Activated naive CD4-positive, alpha-beta T cell treated with anti-CD3 and anti-CD28 coated beads, Interleukin-2, amount 50 U/mL, for 72 hours (primary cell): Measurements from ENCODE around the gene CRYL1. TPM values are rescaled to one million over a fixed set of nuclear protein-coding genes. Genes with fewer than 3 reads are reported as not detected.
A peak's percentile ranks its signal among the peaks of the same experiment; 100 is the strongest.

ENCODE experiments used
- ATAC-seq, 2 donors: fragments of 150-1000 bp; cut with Tn5 transposase; 2 replicates each; pipeline ENCODE4 v1.10.0; 2021; ENCODE audit warnings: mild to moderate bottlenecking in 2 of 2, moderate library complexity in 2 of 2
- DNase-seq, 2 donors: peaks; one replicate each; pipeline ENCODE4 v3.0.0; 2021 to 2022; ENCODE audit warnings: low spot score in 2 of 2
- H3K27ac Mint-ChIP-seq, 2 donors: one replicate each; pipeline ENCODE4 v1.8.0; 2022; ENCODE audit warnings: mild to moderate bottlenecking in 2 of 2, mixed read lengths in 2 of 2
- H3K36me3 Mint-ChIP-seq, 2 donors: one replicate each; pipeline ENCODE4 v1.8.0; 2022; ENCODE audit warnings: mixed read lengths in 2 of 2
- H3K9me3 Mint-ChIP-seq, 2 donors: one replicate each; pipeline ENCODE4 v1.8.0; 2022; ENCODE audit warnings: mixed read lengths in 2 of 2
- total RNA-seq, 2 donors: library from RNA; stranded (reverse); gene quantifications; one replicate each; pipeline ENCODE4 v1.2.3, GENCODE V29; 2022

CRYL1 gene
- total RNA-seq, 2 donors from 2014 or later: 9.0 to 10.1 TPM

DNA sequence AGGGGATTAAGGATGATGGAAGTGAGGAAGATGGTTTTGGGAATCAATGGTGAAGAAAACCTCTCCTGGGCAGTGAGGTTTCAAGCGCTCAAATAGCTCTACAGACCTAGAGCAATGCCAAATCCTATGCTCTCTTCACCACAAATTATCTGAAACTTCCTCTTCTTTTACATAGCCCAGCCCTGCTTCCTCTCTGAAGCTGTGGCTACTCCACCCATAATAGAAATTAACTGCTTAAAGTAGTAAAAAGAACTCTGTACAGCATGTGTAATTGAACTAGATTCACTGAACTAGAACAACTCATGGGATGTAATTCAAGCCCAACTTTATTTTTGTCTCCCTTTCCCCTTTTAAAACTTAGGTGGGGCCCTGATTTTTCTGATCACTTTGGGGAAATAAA is 20.9 kb upstream of the CRYL1 start:
- H3K9me3 Mint-ChIP-seq: no peaks in the 10 kb centered on the region
- no peak for DNase-seq
- no peak for ATAC-seq
- no peaks in the 10 kb centered on the region for H3K36me3 Mint-ChIP-seq
- no peak overlapping the region for H3K27ac Mint-ChIP-seq

DNA sequence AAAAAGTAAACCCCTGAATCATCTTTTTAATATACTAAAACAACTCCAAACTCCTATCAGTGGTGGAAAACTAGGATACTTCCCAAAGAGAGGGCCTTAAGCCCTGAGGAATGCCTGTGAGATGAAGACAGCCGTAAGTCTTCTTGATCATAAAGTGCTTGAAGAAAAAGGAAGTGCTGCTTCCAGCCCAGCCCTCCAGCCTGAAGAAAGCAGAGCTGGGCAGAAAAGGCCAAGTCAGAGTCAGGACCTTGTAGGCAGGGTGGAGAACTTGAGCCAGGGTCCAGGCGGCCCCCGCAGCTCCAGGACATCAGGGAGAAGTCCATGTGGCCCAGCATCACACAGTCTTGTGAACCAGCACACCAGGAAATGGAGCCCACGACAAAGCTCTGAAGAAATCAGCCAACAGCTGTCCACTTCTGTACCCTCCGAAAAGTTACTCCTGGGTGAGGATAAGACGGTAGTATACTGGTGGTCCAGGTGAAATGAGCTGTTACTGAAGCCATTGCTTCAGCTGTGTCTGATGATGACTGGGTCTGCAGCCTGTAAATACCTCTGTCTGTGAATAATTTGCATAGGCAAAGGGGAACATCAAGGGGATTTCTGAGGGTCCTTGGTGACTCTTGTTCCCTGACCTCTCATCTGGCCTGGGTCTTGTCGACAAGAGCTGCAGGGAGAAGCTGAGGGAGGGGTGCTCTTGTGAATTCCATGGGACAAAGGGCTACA is 18.7 kb upstream of the CRYL1 start:
- DNase-seq: no peak
- ATAC-seq: no peak
- Mint-ChIP-seq H3K9me3 (no peaks in the 10 kb centered on the region), H3K36me3 (no peaks in the 10 kb centered on the region), H3K27ac (no peak overlapping the region)

DNA sequence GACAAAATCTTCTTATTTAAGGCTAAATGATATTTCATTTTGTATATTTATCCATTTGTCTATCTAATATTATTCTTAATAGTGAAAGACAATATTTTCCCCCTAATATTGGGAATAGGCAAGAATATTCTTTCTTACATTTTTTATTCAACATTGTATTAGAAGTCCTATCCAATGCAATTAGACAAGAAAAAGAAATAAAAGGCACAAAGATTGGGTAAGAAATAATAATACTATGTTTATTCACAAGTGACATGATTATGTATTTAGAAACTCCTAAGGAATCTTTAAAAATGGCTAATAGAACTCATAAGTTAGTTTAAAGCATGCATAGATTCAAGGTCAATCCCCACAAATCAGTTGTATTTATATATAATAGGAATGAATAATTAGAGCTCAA is 11.3 kb upstream of the CRYL1 start:
- Mint-ChIP-seq H3K27ac (no peak overlapping the region), H3K9me3 (peaks cover 3 to 10% of the 10 kb centered on the region in 2 donors), H3K36me3 (peaks cover 0 to 5% of the 10 kb centered on the region in 2 donors)
- no peak for ATAC-seq
- no peak for DNase-seq

DNA sequence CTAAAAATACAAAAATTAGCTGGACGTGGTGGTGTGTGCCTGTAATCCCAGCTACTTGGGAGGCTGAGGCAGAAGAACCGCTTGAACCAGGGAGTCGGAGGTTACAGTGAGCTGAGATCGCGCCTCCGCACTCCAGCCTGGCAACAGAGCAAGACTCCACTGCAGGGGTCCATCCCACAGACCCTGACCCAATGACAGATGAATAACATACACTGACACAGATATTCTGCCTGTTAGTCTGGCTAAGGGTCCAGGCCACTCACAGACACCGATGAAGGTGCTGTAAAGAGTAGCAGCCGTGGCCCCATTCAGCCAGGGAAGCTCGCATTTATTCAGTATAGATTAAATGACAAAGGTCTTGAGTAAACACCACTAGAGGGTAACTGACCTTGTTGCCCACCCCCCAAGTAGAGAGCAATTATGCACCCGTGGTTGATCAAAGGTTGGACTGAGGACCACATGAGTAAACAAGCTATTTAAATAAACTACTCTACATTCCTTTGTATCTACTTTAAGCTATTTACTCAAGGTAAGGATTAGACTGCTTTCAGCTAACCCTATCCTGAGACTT is 8.5 kb upstream of the CRYL1 start:
- ATAC-seq (no peak), DNase-seq (no peak)
- Mint-ChIP-seq H3K36me3 (peaks cover 0 to 5% of the 10 kb centered on the region in 2 donors), H3K9me3 (peaks cover 3 to 10% of the 10 kb centered on the region in 2 donors), H3K27ac (no peak overlapping the region)

DNA sequence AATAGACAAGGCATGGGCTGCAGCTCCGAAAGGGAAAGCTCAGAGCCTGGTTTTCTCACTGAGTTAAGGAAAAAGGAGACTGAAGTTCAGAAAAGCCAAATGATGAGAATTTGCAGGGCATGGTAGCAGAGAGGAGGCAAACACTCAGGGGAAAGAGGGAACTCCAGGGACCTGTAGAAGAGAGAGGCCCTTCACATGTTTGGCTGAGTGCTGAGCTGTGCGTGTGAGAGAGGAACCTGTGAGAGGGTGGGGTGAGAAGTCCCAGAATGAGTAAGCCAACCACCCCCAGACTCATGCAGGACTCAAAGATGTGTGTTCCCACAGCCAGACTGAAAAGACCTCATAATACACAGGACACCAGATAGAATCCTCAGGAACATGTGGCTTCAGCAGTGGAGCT is 2.8 kb upstream of the CRYL1 start:
- Mint-ChIP-seq H3K27ac (no peak overlapping the region), H3K9me3 (no peaks in the 10 kb centered on the region), H3K36me3 (no peaks in the 10 kb centered on the region)
- peak in 1 of 2 donors; percentile 15 for DNase-seq
- ATAC-seq: peak; percentile 18 to 51

DNA sequence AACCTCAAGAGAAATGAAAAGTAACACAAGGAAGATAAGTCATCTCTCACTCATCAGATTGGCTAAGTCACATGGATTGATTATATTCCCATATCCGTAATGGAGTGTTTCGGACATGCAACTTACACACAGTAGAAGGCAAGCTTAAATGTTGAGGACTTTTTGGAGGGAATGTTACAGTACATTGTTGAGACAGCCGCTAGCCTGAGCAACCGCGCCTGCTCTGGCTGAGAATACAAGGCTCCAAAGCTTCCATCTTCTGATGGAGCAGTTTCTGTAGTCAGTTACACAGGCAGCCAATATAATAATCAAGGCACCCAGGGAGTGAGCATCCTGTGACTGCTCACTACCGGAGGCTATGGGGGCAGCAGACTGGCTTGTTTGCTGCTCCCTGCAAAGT is 1.0 kb upstream of the CRYL1 start:
- ATAC-seq: no peak
- peak overlapping the region in 1 of 2 donors; percentile 79 for H3K27ac Mint-ChIP-seq

DNA sequence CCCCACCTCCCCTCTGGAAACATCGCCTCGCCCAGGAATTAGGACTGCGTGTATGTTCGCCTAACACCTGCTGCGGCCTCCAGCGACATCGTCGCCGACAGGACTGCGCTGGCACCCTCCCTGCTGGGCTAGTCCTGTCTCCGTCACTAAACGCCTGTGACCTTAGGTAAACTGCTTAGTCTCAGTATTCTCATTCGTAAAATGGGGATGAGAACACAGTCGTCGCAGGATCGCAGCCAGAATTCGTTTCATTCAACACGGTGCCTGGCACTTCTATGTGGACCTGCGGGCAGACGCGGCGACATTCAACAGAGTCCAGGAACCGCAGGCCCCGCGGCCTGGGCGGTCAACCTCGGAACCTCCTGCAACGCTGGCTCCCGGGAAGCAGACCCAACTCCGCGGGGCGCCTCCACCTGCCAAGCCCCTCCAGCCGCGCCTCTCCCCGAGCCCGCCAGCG is 485 bp downstream of the CRYL1 start:
- peak overlapping the region in 1 of 2 donors; percentile 79 for H3K27ac Mint-ChIP-seq
- ATAC-seq (peak; percentile 15 to 21), DNase-seq (peak; percentile 33 to 56)
- no peaks in the 10 kb centered on the region for H3K36me3 Mint-ChIP-seq
- no peaks in the 10 kb centered on the region for H3K9me3 Mint-ChIP-seq

More for the DNA sequence above, 1.0 kb upstream of the CRYL1 start:
- Mint-ChIP-seq H3K36me3 (no peaks in the 10 kb centered on the region), H3K9me3 (no peaks in the 10 kb centered on the region)
- no peak for DNase-seq

DNA sequence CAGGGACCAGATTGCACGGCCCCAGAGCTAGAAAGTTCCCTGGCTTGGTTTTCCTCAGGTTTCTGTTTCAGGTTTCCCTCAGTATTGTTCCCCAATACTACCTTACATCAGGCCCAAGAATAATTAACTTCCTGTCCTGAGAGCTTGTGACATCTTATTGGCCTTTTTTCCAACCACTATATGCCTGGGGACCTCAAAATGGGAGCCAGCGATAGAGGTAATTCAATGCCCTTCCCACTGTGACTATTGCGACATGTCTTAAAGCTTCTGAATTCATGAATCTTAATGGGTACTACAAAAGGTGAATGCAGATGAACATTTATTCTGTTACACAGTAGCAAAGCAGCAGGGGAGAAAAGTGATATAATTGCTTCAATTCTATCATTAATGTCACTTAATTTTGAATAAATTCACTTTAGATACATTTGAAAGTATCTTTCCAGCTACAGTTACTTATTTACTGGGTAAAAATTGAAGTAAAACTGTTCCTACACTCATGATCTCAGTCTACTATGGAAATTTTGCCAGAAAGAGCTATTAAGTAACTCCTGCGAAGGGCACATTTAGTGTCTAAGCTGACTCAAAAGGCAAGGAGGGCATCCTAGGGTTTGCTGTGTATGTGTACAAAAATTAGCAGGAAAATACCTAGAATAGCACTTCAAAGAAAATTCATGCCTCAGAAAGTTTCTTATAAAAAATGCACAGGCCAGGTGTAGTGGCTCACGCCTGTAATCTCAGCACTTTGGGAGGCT is 4.1 kb downstream of the CRYL1 start:
- H3K36me3 Mint-ChIP-seq: peaks cover 0 to 9% of the 10 kb centered on the region in 2 donors
- peaks cover 0 to 10% of the 10 kb centered on the region in 2 donors for H3K9me3 Mint-ChIP-seq
- DNase-seq (no peak), ATAC-seq (no peak)
- no peak overlapping the region for H3K27ac Mint-ChIP-seq

DNA sequence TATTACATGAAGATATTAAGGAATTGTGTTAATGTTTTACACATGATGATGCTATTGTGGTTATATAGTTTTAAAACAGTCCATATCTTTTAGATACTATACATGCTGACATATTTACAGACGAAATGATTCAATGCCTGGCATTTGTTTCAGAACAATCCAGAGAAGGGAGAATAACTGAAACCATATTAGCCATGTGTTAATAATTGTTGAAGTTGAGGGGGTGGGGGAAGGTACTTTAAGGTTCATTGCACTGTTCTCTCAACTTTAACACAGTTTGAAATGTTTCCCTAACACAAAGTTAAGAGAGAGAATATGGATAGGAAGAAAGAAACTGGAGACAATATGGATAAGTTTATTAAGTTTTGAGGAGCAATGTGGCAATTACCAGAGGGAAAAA is 5.8 kb downstream of the CRYL1 start:
- DNase-seq (no peak), ATAC-seq (no peak)
- H3K27ac Mint-ChIP-seq: no peak overlapping the region
- H3K36me3 Mint-ChIP-seq: peaks cover 0 to 9% of the 10 kb centered on the region in 2 donors
- H3K9me3 Mint-ChIP-seq: peaks cover 0 to 10% of the 10 kb centered on the region in 2 donors

DNA sequence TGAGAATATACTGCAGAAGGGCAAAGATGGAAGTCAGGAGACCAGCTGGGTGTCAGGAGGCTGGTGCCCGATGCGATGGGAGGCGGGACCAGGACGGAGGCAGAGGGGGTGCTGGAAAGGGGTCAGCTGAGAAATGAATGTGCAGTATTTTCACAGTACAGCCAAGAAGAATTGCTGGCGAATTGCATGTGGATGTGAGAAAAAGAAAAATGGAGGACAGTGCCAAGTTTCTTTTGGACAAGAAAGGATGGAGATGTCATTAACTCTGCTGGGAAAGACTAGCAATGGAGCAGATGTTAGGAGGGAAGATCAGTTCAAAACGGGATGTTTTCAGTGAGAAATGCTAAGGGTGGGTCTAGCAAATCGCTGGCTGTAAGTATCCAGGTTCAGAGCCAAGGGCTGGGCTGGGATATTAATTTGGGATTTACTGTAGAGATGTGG is 7.0 kb downstream of the CRYL1 start:
- Mint-ChIP-seq H3K36me3 (peaks cover 0 to 9% of the 10 kb centered on the region in 2 donors), H3K27ac (peak overlapping the region; percentile 12 to 53), H3K9me3 (peaks cover 0 to 10% of the 10 kb centered on the region in 2 donors)
- no peak for ATAC-seq
- no peak for DNase-seq

DNA sequence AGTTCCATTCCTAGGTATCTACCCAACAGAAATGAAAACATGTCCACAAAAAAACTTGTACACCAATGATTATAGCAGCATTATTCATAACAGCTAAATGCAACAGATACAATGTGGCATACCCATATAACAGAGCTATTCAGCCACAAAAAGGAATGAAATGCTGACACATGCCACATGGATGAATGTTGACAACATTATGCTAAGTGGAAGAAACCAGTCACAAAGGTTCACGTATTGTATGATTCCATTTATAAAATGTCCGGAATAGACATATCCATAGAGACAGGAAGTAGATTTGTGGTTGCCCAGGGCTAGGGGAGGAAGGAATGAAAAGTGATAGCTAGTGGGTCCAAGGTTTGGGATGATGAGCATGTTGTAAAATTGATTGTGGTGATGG is 10.8 kb downstream of the CRYL1 start:
- H3K27ac Mint-ChIP-seq: no peak overlapping the region

DNA sequence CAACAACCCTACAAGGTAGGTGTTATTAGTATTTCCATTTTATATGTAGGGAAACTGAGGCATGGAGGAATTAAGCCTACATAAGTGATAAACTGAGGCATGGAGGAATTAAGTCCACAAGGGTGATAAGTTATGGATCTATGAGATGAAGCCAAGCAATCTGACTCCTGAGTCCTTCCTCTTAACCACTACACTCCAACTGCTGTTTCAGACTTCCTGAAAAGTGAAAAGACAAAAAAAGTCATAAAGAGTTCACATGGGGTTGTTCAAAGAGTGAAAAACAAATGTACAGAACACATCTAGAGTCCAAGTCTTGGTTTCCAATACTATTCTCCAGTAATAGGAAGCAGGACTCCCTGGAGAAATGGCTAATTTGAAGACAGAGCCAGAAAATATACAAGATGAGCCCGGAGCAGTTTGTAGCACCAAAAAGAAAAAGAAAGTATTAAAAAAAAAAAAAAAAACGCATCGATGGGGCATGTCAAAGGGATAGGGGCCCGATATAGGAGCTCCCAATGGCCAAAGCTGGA is 12.1 kb downstream of the CRYL1 start:
- peaks cover 0 to 2% of the 10 kb centered on the region in 2 donors for H3K9me3 Mint-ChIP-seq
- H3K27ac Mint-ChIP-seq: peak overlapping the region in 1 of 2 donors; percentile 26
- DNase-seq (no peak), ATAC-seq (no peak)
- H3K36me3 Mint-ChIP-seq: peaks cover 0 to 2% of the 10 kb centered on the region in 2 donors

More for the DNA sequence above, 10.8 kb downstream of the CRYL1 start:
- H3K9me3 Mint-ChIP-seq: peaks cover 0 to 10% of the 10 kb centered on the region in 2 donors
- ATAC-seq (no peak), DNase-seq (no peak)
- peaks cover 0 to 9% of the 10 kb centered on the region in 2 donors for H3K36me3 Mint-ChIP-seq

DNA sequence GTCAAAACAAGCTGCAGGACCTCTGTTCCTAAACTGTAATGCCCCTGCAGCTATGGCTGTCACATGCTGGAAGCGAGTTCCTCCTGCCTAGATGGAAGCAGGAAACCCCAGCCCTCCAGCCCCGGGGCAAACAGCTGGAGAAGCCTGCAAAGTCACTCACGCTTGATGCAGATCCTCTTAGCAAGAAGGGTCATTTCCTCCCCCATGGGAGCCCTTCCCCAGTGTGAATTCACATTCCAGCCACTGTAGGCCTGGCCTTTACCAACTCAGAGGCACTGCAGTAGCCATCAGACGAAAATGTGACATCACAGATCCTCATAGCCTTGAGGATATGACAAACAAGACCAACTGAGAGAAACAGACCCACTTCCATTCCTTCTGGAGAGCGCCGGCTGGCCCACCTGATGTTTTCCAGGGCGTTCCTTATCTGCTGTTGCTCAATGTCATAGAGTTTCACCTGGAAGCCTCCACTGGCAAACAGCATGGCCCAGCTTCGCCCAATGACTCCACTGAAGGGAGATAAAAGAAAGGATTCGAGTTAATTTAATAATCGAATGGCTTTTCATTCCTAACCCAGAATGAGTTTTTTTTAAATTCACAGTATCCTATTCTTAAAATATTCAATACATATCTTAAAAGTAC is 13.5 kb downstream of the CRYL1 start:
- ATAC-seq (no peak), DNase-seq (no peak)
- H3K27ac Mint-ChIP-seq: no peak overlapping the region
- H3K36me3 Mint-ChIP-seq: no peaks in the 10 kb centered on the region
- H3K9me3 Mint-ChIP-seq: no peaks in the 10 kb centered on the region

DNA sequence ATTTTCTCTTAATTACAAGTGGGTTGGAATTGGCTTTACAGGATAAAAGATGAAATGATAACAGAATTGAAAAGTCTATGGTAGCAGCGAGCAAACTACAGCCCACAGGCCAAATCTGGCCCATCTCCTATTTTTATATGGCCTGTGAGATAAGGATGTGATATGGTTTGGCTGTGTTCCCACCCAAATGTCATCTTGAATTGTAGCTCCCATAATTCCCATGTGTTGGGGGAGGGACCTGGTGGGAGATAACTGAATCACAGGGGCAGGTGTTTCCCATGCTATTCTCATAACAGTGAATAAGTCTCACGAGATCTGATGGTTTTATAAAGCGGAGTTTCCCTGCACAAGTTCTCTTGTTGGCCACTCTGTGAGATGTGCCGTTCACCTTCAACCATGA is 19.0 kb downstream of the CRYL1 start:
- H3K27ac Mint-ChIP-seq: no peak overlapping the region
- no peaks in the 10 kb centered on the region for H3K9me3 Mint-ChIP-seq
- no peaks in the 10 kb centered on the region for H3K36me3 Mint-ChIP-seq
- no peak for DNase-seq
- ATAC-seq: no peak

DNA sequence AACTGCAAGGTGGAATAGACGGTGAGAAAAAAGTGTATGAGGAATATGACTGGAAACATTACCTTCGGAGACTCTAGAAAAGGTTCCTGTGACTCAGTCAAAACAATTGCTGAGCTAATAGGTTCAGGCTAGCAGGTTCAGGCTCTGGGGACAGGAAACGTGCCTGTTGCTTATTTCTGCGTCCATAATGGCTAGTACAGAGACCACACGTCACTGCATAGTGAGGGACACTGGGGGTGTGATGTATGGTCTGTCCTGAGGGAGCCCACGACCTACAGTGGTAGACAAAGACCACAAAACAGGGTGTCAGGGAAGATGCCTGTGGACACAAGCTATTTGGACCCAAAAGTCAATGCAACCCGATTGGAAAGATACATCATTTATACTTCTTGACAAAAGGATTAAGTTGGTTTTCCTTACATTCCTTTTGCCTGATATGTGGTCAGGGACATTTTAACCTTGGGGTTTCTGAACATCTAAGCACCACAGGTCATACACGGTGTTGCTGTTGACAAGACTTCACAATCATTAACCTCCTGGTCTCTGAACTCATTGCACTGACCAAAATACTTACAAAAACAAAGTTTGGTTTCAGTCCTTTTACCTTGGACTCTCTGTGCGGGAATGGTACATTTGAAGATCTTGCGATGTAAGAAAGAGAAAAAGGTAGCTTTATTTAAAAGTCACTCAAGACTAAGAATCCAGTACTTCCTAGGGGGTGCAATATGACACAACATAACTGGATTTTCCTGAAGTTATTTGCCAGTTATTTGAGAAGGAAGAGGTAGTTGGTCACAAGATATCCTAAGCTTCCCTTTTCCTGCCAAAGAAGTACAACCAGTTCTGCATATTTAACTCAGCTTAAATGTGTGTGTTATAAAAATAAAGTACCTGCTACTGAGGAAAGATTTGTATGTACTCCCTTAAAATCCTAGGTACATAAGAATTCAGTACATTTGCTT is 20.0 kb downstream of the CRYL1 start:
- peaks cover 0 to 7% of the 10 kb centered on the region in 2 donors for H3K9me3 Mint-ChIP-seq

More for the DNA sequence above, 20.0 kb downstream of the CRYL1 start:
- H3K36me3 Mint-ChIP-seq: peaks cover 7% of the 10 kb centered on the region in 2 donors
- DNase-seq: no peak
- H3K27ac Mint-ChIP-seq: no peak overlapping the region
- ATAC-seq: no peak
